DMS153 (cell line): Measurements from ENCODE around the gene MSRB2.
"Not testable (repeated sequence)": the region's sequence is repeated elsewhere in the genome, so short reads cannot be mapped to it uniquely, and the experiment has no call there.

Source experiments
- DNase-seq: peaks from one replicate; lab custom pipeline; 2025; lab: John Stamatoyannopoulos, UW

Gene MSRB2

DNA sequence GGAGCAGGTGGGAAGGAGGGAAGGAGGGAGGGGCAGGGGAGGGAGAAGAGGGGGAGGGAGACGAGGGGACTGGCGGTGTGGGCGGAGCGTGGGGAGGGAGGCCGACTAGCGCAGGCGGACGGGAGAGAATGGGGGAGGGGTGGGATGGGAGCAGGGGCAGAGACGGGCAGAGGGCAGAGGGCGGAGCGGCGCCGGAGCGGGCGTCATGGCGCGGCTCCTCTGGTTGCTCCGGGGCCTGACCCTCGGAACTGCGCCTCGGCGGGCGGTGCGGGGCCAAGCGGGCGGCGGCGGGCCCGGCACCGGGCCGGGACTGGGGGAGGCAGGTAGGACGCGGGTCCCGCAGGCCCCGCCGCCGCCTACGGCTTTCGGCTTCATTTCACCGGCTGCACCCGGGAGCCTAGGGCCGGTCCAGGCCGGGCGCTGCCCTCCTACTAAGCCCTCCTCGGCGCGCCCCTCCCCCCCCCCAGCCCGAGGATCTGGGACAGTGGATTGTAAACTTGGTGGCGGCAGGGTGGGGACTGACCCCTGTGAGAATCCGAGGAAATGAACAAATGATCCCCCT, at the start of gene MSRB2:
MSRB2 (plus strand) TSS at position 176 of the 562 bp plus-strand sequence; CDS start at position 206, 30 bp downstream.
- peak; percentile 68 for DNase-seq

DNA sequence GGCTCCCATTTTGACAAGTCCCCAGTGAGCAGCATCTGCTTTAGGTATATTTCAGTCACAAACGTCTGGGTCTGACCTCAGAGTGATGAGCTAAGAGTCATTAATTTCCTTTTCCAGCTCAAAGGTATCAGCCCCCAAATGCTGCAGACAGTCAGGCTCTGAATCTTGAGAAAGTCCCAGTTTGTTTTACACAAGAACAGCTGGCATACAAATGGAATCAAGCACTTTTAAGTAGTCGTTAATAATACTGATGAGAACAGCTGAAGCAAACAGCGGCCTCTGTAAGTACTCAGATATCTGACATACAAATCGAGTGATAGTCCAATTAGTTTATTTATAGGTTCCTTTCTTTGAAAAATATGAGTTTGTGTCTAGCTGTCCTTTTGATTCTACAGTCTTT, 49.4 kb upstream of the MSRB2 start:
- no peak for DNase-seq

DNA sequence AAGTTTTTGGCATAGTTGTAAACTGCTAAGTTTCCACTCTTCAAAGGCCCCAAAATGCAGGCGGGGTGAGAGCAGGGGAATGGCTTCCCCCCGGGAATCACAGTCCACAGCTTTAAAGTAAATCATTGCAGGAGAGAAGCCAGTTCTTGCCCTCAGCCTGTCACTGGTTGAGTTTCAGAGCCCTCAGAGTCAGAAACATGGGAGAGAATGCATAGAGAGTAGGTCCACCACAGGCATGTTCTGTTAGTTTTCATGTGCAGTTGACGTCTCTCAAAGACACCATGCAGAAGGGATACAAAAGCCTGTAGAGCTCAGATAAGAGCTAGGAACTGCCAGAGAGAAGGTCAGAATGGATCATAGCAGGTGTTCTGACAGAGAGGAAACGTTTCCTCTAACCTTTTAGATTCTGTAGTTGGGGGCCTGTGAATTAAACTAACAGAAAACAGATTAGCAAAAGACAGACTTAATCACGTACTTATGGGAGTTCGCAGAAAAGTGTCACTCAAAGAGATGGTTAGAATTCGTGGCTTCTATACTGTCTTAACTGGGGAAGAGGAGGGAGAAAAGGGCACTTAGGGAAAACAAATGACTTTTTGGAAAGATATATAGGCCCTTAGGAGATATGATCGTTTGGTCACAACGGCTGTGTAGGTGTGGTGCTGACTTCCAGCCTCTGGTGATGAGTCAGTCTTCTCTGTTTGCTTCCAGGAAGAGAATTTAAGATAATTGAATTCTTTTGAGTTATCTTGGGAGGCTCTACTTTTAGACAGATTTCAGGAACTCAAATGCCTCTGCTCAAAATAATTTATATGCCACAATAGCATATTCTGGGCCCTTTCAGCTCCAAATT, 48.0 kb upstream of the MSRB2 start:
- no peak for DNase-seq

DNA sequence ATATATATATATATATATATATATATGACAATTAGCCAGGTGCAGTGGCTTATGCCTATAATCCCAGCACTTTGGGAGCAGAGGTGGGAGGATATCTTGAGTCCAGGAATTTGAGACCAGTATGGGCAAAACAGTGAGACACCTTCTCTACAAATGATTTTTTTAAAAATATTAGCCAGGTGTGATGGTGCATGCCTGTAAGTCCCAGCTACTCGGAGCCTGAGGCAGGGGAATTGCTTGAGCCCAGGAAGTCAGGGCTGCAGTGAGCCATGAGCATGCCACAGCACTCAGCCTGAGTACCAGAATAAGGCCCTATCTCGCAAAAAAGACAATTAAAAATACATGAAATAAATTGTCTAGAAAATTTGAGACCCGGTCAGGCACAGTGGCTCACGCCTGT, 47.2 kb upstream of the MSRB2 start:
- no peak for DNase-seq

DNA sequence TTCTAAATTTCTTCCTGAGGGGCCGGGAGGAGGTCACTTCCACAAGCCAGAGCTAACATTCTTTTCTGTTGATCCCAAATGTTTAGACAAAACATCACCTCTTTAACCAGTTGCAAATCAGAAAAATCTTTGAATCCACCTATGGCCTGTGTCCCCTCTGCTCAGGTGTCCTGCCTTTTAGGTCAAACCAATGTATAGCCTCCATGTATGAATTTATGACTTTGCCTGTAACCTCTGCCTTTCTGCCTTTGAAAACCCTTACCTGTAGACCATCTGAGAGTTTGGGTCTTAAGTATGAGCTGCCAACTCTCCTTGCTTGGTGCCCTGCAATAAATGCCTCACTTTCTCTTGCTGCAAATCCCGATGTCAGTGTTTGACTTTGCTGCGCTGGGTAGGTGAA, 44.1 kb upstream of the MSRB2 start:
- DNase-seq = no peak

DNA sequence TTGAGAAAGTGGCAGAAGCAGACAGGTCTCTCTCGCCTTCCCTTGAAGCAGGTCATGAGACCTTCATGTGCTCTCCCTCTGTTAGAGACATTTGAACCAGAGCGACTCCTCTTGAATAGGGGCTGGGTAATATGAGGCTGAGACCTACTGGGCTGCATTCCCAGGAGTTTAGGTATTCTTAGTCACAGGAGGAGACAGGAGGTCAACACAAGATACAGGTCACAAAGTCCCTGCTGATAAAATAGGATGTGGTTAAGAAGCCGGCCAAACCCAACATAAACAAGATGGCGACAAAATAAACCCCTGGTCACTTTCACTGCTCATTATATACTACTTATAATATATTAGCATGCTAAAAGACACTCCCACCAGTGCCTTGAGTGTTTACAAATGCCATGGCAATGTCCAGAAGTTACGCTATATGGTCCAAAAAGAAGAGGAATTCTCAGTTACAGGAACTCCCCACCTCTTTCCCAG, 43.5 kb upstream of the MSRB2 start:
- DNase-seq = no peak

DNA sequence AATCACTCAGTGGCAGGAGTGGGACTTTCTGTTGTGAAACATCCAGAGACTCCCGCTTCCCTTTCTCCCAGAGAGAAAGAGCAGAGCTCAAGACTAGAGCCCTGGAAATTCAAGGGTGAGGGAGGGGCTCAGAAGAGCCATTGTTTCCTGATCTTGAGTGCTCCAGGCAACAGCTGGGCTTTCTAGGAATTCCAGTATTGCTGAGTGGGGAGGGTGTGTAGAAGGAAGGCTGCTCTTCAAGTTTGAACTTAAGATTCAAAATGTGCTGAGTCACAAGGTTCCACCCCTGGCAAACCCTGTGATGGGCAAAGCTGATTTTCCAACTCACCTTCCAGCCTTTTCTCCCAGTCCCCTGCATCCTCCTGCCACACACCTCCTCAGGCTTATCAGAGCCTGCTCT, 42.3 kb upstream of the MSRB2 start:
- no peak for DNase-seq

DNA sequence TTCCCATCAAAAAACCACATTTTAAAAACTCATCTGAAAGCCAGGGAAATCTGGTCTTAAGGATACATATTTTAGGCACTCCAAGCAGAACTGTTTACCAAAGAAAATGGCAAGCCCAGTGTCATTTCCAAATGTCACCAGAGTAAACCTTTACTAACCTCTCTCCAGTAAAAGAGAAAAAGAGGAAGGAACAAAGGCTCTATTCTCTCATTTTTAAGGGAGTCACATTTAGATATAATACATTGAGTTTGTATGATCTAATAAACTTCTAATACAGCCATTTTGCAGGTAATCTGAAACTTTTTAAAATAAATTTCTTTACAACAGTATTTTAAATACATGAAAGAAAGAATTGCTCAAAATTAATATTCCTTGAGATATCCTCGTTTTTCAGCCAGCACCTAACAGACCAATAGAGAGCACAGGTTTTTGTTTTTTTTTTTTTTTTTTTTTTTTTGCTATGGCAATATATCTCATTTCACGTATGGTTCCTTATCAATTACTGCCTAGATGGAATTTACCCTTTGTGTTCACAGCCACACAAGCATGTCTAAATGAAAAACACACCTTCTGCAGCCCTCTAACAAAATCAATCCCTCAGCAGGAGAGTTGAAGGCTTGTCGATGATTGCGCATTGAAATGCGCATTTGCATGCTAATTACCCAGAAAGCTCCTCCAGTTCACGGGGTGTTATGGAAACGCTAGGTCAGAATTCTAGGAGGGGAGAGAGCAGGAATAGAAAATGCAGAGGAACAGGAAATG, 39.8 kb upstream of the MSRB2 start:
- DNase-seq = no peak

DNA sequence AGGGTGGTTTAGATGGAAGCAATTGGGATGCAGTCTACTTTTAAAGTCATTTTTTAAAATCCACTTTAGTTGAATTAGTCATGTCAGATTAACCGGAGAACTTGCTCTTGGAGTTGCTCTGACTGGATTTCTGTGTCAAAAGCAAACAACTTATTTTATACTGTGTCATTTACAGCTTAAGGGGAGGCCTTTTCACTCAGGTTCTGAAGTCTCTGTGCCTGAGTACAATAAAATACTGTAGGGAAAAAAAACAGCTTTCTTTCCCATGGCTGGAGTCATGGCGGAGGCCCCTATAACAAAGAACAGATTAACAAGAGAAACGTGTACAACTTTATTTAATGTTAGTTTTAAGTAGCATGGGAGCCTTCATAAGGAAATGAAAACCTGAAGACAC, 39.2 kb upstream of the MSRB2 start:
- no peak for DNase-seq

DNA sequence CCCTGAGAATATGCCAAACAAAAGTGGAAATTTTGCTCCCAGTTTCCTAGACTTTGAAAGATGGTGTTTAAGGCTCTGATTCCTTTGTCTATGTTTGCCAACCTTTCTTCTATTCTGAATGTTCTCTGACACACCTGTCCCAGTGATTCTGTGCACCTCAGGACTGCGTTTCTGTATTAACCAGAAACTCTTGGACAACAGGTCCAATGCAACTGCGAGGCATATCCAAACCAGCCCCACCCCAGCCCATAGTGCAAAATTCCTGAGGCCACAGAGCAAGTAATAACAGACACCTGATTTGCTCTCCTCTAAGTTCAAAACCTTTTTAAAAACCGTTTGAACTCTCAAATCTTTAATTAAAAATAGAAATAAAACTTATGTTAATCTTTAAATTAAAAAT, 37.0 kb upstream of the MSRB2 start:
- DNase-seq = no peak

DNA sequence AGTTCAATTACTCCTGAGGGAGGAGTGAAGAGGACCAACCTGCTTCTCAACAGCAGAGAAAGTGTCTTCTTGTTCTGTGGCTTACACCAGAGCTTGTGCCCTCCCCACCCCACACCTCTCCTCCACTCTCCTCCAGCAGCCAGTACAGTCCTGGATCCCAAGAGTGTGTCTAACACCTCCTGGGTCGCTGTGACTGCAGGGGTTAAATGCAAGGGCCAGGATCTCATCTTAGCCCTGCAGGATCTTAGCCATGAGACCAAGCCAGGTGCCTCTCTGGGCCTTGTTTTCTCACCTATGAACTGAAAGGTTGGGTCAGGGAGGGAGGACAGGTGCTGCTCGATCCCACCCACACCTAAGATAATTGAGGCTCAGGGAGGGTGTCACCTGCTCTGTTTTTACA, 34.5 kb upstream of the MSRB2 start:
- no peak for DNase-seq

DNA sequence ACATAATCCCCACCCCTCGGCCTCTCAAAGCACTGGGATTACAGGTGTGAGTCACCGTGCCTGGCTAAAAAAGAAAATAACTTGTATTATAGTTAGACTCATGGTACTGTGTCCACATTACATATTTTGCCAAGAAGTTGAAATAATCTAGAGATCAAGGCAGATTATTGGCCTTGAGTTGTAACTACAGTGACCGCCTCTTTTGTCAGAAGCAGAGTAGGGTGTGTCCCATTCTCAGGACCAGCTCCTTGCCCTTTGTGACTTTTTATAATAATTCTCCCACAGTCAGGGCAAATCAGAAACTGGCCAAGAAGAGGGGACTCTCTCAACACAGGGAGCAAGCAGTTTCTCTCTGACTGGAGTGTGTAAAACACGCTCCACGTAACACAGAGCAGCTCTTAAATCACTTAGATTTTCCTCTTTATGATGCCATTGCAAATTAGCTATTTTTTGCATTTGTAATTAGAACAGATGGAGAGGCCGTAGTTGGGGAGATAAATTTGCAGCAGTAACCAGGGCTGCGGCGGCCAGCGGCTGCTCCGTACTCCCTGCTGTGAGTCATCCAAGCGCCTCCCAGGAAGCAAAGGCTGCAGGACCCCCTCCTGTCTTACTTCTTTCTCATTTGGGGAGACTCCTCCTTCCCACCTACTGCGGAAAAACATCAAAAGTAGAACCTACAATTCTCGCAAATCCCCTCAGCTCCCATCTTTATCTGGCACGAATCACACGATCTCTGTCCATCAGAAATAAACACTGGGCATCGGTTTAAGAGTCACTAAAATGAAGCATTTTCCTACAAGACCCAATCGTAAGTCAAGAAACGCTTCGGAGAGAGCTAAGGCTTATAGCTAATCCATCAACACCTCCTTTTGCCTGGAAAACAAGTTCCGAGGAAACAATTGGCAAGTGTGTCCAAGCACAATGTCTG, 32.1 kb upstream of the MSRB2 start:
- DNase-seq = no peak

DNA sequence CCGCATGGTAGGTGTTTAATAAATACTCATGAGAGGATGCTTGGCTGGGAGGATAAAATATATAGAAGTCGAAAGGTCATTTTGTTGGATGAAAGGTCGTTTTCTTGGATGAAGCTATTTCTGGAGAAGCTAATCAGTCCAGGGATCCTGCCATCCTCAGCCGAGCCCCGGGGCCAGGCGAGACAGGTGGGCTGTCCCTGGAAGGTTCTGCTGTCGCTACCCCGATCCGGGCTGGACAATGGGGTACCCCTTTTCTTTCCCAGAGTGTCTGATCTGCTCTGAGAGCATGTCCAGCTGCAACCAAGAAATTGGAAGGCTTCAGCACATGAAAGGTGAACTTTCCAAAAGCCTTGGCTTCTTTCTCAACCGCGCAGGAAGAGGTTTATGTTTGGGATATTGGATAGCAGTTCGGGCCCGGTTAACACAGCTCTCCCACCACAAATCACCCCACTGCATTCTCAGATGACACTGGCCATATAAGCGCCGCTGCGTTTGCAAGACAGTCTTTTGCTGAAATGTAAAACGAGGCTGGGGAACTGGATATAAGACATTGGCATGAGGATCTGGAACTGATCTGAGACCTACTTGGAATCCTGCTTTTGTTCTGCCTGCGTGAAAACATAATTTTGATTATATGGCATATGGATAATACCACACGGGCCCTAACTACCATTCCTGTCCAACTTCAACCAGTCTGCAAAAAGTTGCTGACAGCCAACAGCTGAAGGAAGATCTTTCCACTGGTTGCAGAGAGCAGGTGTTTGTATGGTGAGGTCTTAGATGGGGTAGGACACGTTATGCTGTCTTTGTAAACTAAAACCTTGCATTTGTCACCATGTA, 31.2 kb upstream of the MSRB2 start:
- DNase-seq = no peak

DNA sequence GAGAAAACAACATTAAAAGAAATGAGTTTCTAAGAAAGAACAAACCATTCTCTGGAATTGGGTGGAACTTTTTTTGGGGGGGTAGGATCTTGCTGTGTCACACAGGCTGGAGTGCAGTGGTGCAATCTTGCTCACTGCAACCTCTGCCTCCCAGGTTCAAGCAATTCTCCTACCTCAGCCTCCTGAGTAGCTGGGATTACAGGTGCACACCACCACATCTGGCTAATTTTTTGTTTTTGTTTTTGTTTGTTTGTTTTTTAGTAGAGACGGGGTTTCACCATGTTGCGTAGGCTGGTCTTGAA, 30.6 kb upstream of the MSRB2 start:
- not testable (repeated sequence) for DNase-seq

DNA sequence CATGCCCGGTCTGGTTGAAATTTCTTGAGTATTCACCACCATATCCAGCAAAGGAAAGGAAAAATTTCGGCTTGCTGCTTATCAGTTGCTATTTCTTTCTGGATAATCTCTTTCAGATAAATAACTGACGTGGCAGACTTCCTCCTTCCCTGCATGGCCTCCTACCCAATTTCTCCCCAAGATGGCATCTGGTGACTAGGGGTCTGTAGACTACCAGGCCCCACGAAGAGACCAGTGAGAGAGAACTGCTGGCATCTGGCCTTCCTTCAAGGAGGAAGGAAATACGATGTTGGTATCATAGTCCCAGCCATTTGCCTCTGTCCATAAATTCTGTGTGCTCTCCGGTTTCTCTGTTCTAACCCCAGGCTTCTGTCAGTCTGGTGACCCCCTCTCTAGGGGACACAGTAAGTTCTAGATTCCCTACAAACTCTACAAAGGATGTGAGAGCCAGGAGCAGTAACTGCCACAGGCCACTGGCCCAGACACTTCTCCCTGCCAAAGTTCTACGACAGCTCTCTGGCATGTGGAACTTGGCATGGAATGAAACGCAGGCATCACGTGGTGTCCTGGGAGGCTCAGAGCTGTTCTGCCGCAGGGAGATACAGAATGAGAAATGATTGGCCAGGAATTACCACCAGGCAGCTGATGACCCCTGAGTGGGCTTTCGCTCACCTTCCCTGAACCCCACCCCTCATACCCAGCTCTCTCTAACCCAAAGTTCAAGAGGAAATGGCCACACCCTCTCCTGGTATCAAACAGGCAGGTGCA, 30.0 kb upstream of the MSRB2 start:
- DNase-seq = no peak

DNA sequence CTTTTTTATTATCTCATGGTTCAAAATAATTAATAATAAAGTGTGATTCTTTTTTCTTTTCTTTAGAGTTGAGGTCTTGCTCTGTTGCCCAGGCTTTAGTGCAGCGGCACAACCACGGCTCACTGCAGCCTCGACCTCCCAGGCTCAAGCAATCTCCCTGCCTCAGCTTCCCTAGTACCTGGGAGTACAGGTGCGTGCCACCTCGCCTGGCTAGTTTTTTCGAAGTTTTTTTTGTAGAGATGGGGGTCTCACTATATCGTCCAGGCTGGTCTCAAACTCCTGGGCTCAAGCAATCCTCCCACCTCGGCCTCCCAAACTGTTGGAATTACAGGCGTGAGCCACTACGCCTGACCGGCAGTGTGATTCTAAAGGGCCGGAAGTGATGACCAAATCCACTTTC, 28.0 kb upstream of the MSRB2 start:
- no peak for DNase-seq

DNA sequence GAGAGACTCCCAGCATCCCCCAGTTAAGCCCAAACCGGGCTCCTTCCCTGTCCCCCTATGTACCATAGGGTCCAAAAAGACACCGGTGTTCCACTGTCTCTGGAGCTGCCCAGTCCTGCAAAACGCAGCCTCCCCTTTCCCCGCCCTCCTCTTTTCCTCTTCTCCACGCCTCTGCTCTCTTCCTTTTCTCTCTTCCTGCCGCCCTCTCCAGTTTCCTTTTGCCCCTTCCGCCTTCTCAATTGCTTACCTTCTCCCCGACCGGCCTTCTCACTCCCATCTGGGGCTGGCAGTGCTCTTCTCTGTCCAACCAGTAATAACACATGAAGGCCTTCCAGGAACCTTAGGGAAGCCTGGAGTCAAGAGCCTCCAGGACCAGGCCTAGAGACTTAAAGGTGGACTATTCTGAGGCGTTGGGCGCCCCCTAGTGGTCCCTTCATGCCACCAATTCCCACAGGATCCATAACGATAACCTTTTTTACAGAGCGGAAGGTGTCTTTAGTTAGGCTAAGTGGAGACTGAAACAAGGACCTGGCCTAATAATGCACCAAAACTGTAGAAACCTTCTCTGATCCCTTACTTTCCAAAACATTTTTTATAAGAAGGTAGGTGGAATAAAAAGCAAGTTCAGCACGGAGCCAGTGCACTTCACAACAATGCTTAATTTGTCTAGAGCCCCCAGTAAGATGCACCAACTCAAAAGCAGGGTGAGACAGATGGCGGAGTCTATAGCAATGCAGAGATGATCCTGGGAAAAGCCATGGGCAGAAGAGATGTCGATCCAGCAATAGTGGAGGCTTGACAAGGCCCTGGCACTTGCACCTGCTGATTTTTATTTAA, 27.2 kb upstream of the MSRB2 start:
- peak; percentile 17 for DNase-seq

DNA sequence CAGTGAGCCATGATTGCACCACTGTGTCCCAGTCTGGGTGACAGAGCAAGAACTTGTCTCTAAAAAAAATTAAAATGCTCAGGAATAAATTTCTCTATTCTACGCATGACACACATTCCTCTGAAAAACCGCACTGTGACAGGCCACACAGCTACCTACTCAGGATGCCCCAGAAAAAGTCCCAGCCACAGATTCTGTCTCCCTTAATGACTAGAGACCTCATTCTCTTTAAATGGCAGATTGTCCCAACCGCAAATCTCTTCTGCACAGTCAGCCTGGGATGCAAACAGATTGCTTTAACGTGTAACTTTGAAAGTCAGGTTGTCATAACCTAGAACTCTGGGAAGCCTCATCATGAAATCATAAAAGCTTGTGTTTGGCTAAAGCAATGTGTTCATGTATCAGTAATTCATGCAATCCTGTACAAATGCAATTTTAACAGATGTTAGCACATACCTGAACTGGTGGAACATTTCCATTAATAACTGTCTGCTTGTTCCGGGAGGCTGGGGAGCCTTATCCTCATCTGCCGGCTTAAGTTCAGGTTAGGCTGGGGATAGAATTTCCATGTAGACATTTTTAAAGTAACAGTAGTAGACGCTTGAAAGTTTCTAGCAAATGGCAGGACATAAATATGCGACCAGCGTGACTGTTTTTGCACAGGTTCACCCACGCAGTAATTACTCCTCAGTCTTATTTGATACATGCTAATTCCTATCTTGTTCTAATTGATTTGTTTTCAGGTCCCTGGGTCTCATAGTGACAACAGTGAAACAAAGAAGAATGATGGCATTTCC, 26.2 kb upstream of the MSRB2 start:
- DNase-seq = no peak
